Tibial artery (tissue), 4 donors: ENCODE data around the gene RBM26.

ENCODE experiments used
- DNase-seq, 2 donors: peaks; one replicate each; pipeline ENCODE4 v3.0.0-alpha.2; 2019
- H3K27ac ChIP-seq, 2 donors: fragments of 200-600 bp; sonication (generic) in 1 of 2; 1 replicate in 1 of 2; 2 replicates in 1 of 2; pipeline ENCODE4 v1.5.1; 2018 to 2019; ENCODE audit warnings: mild to moderate bottlenecking in 1 of 2
- H3K27me3 ChIP-seq, 2 donors: fragments of 200-600 bp; sonication (generic) in 1 of 2; one replicate each; pipeline versions ENCODE4 v1.5.1 to v1.6.0; 2016 to 2019
- H3K36me3 ChIP-seq, 3 donors: fragments of 200-600 bp; sonication (generic) in 2 of 3; one replicate each; pipeline ENCODE4 v1.5.1; 2016 to 2019; ENCODE audit warnings: mild to moderate bottlenecking in 2 of 3
- H3K4me1 ChIP-seq, 4 donors: fragments of 200-600 bp; sonication (generic) in 2 of 4; 1 replicate in 3 of 4; 2 replicates in 1 of 4; pipeline ENCODE4 v1.5.1; 2016 to 2019
- H3K4me3 ChIP-seq, 2 donors: fragments of 200-600 bp; sonication (generic) in 1 of 2; 1 replicate in 1 of 2; 2 replicates in 1 of 2; pipeline ENCODE4 v1.5.1; 2018 to 2019; ENCODE audit warnings: mild to moderate bottlenecking in 2 of 2
- H3K9me3 ChIP-seq, 3 donors: fragments of 200-600 bp; sonication (generic) in 1 of 3; one replicate each; pipeline ENCODE4 v1.5.1; 2016 to 2019
- intact Hi-C: fragments of 100-400 bp; cut with DNase I; formaldehyde crosslinking; loops from one replicate; pipeline ENCODE4 v1.15.0; 2023; ENCODE audit warnings: low total_unique reads
- TF ChIP-seq, protein P1 (sequence below), 2 experiments: fragments of 200-600 bp in 1 of 2; fragments of 450-650 bp in 1 of 2; IDR thresholded peaks; one replicate each; pipeline ENCODE4 v1.5.1; 2017 to 2019; ENCODE audit warnings: antibody characterized with exemption in 2 of 2, mild to moderate bottlenecking in 1 of 2, moderate library complexity in 1 of 2

RBM26 gene

DNA sequence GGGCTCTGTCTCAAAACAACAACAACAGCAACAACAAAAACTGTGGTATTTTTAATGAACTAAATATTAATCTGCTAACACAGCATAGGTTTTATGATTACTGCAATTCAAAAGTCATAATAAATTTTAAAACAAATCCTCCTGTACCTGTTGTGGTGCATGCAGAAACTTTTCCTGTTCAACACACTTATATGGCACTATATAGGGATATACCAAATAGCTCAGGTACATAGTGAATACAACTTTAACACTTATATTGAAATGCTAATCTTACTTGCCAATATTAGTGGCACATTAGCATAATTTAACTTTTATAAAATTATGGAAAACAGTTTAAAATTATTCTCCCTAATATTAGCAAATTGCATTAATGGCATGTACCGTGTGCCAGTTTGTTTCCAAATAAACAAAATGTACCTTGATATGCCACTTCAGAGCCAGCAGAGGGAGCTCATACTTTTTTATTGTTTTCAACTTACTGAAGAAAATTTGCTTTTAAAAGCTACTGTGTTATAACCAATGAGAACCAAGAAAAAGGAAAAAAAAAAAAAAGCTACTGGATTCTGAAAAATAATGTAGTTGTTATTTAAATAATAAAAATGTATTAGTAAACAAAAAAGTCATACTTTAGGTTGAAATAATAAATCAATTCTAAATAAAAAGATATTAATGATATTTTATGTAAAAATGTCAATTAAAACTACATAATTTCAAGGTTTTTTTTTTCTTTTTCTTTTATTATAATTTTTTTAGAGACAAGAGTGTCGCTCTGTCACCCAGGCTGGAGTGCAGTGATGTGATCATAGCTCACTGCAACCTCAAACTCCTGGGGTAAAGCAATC is 18.0 kb upstream of the RBM26 start:
- intact Hi-C loops, result no loop called here
- TF ChIP-seq, protein P1, sequence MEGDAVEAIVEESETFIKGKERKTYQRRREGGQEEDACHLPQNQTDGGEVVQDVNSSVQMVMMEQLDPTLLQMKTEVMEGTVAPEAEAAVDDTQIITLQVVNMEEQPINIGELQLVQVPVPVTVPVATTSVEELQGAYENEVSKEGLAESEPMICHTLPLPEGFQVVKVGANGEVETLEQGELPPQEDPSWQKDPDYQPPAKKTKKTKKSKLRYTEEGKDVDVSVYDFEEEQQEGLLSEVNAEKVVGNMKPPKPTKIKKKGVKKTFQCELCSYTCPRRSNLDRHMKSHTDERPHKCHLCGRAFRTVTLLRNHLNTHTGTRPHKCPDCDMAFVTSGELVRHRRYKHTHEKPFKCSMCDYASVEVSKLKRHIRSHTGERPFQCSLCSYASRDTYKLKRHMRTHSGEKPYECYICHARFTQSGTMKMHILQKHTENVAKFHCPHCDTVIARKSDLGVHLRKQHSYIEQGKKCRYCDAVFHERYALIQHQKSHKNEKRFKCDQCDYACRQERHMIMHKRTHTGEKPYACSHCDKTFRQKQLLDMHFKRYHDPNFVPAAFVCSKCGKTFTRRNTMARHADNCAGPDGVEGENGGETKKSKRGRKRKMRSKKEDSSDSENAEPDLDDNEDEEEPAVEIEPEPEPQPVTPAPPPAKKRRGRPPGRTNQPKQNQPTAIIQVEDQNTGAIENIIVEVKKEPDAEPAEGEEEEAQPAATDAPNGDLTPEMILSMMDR (IDR thresholded peaks at IDR 0.05), result peak; percentile 48 to 66
- Histone ChIP-seq H3K4me3 (no peak overlapping the region), H3K4me1 (no peaks in the 10 kb centered on the region), H3K27ac (no peak overlapping the region), H3K9me3 (no peaks in the 10 kb centered on the region), H3K27me3 (no peaks in the 10 kb centered on the region), H3K36me3 (no peaks in the 10 kb centered on the region)
- DNase-seq, result no peak

DNA sequence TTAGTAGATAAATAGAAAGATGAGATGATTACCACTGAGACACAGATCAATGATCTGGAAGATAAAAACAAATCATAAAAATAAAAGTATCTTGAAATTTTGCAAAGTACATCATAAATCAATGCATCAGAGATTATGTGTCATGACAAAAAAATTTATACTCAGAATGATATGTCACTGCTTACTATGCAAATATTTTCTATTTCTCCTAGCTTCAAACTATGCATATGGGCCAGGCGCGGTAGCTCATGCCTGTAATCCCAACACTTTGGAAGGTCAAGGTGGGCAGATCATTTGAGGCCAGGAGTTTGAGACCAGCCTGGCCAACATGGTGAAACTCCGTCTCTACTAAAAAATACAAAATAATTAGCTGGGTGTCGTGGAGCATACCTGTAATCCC is 17.3 kb upstream of the RBM26 start:
- H3K27me3 ChIP-seq, result no peaks in the 10 kb centered on the region
- no peak overlapping the region for H3K27ac ChIP-seq
- H3K9me3 ChIP-seq, result no peaks in the 10 kb centered on the region
- intact Hi-C loops, result no loop called here
- no peaks in the 10 kb centered on the region for H3K4me1 ChIP-seq
- no peak overlapping the region for H3K4me3 ChIP-seq
- no peak for DNase-seq
- no peaks in the 10 kb centered on the region for H3K36me3 ChIP-seq
- TF ChIP-seq, protein P1 (IDR thresholded peaks at IDR 0.05), result no peak

DNA sequence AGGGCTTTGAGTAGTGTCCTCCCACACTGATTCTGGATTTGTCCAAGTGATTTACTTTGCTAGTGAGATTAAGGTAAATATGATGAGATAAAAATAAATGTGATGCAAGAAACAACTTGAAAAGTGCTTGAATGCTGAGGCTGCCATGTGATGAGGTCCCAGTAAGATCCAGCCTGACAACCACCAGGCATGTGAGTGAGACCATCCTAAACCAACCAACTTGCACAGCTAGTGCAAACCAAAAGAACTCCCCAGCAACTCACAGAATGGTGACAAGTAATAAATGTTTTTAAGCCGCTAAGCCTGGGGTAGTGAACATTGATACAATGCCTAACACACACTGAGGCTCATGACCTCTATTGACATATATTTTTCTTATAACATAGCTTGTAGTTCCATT is 13.3 kb upstream of the RBM26 start:
- TF ChIP-seq, protein P1 (IDR thresholded peaks at IDR 0.05), result no peak
- H3K36me3 ChIP-seq, result no peaks in the 10 kb centered on the region
- no peaks in the 10 kb centered on the region for H3K27me3 ChIP-seq
- no peak for DNase-seq
- H3K4me1 ChIP-seq, result no peaks in the 10 kb centered on the region
- no peak overlapping the region for H3K27ac ChIP-seq
- intact Hi-C loops, result no loop called here
- no peak overlapping the region for H3K4me3 ChIP-seq
- no peaks in the 10 kb centered on the region for H3K9me3 ChIP-seq

DNA sequence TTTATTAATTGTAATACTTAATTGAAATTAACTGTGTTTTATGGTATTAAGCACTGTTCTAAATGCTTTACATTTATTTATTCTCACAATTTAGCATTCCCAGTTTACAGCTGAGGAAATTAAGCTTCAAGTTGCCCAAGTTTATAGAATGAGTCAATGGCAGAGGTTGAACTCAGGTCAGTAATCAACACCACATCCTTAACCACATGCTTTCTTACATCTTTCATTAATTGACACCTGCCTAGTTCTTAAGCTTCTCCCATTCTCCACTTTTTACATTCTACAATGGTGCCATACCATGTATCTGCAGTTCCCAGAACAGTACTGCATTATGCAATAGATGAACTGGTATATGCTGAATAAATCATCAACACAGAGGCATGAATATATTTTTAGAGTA is 11.7 kb upstream of the RBM26 start:
- no peak overlapping the region for H3K4me3 ChIP-seq
- H3K4me1 ChIP-seq, result no peaks in the 10 kb centered on the region
- H3K9me3 ChIP-seq, result no peaks in the 10 kb centered on the region
- no peak for DNase-seq
- no peaks in the 10 kb centered on the region for H3K27me3 ChIP-seq
- peaks cover 0 to 11% (median 0%) of the 10 kb centered on the region in 3 donors for H3K36me3 ChIP-seq
- H3K27ac ChIP-seq, result no peak overlapping the region
- intact Hi-C loops, result no loop called here
- TF ChIP-seq, protein P1 (IDR thresholded peaks at IDR 0.05), result no peak

DNA sequence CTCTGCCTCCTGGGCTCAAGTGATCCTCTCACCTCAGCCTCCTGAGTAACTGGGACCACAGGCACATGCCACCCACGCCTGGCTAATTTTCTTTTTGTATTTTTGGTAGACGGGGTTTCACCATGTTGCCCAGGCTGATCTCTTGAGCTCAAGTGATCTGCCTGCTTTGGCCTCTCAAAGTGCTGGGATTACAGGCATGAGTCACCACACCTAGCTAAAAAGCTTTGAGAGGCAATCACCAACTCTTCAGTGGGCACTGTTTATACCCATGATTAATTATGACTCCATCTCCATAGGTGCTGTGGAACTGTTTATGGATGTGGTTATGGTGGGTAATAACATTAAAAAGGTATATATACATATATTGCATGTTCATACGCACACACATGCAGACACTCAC is 7.5 kb upstream of the RBM26 start:
- Histone ChIP-seq H3K4me3 (no peak overlapping the region), H3K4me1 (no peaks in the 10 kb centered on the region), H3K9me3 (no peaks in the 10 kb centered on the region), H3K27me3 (no peaks in the 10 kb centered on the region), H3K36me3 (peaks cover 0 to 12% (median 0%) of the 10 kb centered on the region in 3 donors), H3K27ac (no peak overlapping the region)
- intact Hi-C loops, result no loop called here
- TF ChIP-seq, protein P1 (IDR thresholded peaks at IDR 0.05), result no peak
- DNase-seq, result no peak
